Measurements from ENCODE around the gene FBXO5. TPM values are rescaled to one million over a fixed set of nuclear protein-coding genes. Genes with fewer than 3 reads are reported as not detected.
A peak's percentile ranks its signal among the peaks of the same experiment; 100 is the strongest.

The FBXO5 gene
- total RNA-seq, 1 donor from 2014 or later = 7.3 TPM

DNA sequence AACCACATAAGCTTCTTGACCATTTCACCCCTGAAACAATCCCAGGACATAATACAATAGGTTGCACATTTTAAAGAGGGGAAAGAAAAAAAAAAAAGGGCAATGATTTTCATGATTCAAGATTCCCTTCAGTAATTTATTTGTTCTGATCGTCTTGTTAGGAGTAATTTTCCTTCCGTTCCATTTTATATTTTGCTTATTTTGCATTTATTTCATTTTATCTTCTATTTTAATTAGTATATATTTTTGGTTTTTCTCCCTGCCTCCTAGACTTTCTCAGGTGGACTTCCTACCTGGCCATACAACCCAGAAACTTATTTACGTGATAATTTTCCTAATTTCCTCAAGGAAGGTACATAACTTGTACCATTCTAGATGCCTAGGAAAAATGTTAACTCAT is 32.6 kb downstream of the FBXO5 start:
- Mint-ChIP-seq H3K27ac (ENCODE audit: unreplicated experiment) (no peak overlapping the region), H3K27me3 (ENCODE audit: low read depth) (peaks cover 15% of the 10 kb centered on the region), H3K9me3 (ENCODE audit: low read depth) (no peaks in the 10 kb centered on the region), H3K4me3 (ENCODE audit: unreplicated experiment) (no peak overlapping the region), H3K4me1 (ENCODE audit: low read depth) (peaks cover 7% of the 10 kb centered on the region), H3K36me3 (ENCODE audit: low read depth) (no peaks in the 10 kb centered on the region)
- TF ChIP-seq, protein P1, sequence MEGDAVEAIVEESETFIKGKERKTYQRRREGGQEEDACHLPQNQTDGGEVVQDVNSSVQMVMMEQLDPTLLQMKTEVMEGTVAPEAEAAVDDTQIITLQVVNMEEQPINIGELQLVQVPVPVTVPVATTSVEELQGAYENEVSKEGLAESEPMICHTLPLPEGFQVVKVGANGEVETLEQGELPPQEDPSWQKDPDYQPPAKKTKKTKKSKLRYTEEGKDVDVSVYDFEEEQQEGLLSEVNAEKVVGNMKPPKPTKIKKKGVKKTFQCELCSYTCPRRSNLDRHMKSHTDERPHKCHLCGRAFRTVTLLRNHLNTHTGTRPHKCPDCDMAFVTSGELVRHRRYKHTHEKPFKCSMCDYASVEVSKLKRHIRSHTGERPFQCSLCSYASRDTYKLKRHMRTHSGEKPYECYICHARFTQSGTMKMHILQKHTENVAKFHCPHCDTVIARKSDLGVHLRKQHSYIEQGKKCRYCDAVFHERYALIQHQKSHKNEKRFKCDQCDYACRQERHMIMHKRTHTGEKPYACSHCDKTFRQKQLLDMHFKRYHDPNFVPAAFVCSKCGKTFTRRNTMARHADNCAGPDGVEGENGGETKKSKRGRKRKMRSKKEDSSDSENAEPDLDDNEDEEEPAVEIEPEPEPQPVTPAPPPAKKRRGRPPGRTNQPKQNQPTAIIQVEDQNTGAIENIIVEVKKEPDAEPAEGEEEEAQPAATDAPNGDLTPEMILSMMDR (IDR thresholded peaks at IDR 0.05) = no peak
- DNase-seq (ENCODE audit: low spot score) = no peak

DNA sequence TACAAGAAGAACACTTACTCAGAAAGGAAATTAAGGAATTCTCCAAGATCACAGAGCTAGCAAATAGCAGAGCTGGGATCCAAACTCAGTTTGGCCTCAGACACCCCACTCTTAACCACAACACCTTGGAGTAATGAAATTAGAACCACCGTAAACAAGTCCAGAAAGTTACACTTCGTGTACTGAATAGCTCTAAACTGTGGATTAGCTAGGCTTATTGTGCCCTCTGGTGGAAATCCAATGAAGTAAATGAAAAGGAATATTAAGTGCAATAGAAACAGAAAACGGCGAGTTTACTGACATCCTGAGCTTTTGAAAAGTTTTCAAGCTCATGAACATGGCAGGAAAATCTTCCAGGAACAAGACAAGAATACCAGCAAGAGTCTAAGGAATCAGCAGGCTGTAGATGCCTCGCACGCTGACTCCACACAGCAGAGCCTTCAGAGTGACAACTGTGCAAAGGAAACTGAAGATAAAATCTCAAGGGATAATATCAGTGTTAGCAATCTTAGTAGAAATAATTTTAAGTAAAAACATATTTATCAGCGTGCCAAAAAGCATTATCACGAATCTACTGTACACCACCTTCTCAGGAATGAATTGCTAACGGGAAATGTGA is 34.6 kb downstream of the FBXO5 start:
- Mint-ChIP-seq H3K36me3 (ENCODE audit: low read depth) (no peaks in the 10 kb centered on the region), H3K9me3 (ENCODE audit: low read depth) (no peaks in the 10 kb centered on the region), H3K27ac (ENCODE audit: unreplicated experiment) (no peak overlapping the region), H3K4me3 (ENCODE audit: unreplicated experiment) (no peak overlapping the region), H3K4me1 (ENCODE audit: low read depth) (peaks cover 7% of the 10 kb centered on the region), H3K27me3 (ENCODE audit: low read depth) (peaks cover 27% of the 10 kb centered on the region)
- no peak for DNase-seq (ENCODE audit: low spot score)
- TF ChIP-seq, protein P1 (IDR thresholded peaks at IDR 0.05) = peak; percentile 89

DNA sequence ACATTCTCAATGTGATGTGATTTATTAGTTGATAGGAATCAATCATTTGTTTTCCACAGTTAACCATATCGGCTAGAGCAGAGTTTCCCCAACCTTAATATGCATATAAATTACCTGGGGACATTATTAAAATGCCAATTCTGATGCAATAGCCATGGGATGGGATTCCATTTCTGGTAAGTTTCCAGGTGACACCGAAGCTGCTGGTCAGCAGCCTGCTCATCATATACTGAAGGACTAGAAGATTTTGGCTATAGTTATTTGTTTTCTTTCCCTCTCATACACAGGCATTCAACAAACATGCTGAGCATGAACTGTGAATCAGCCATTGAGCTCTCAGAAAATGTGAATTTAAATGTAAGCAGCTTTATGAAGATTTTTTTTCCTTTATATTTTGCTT is 35.8 kb downstream of the FBXO5 start:
- Mint-ChIP-seq H3K4me1 (ENCODE audit: low read depth) (peaks cover 7% of the 10 kb centered on the region), H3K4me3 (ENCODE audit: unreplicated experiment) (no peak overlapping the region), H3K27ac (ENCODE audit: unreplicated experiment) (no peak overlapping the region), H3K27me3 (ENCODE audit: low read depth) (peaks cover 36% of the 10 kb centered on the region), H3K36me3 (ENCODE audit: low read depth) (no peaks in the 10 kb centered on the region), H3K9me3 (ENCODE audit: low read depth) (no peaks in the 10 kb centered on the region)
- no peak for DNase-seq (ENCODE audit: low spot score)
- TF ChIP-seq, protein P1 (IDR thresholded peaks at IDR 0.05) = no peak

DNA sequence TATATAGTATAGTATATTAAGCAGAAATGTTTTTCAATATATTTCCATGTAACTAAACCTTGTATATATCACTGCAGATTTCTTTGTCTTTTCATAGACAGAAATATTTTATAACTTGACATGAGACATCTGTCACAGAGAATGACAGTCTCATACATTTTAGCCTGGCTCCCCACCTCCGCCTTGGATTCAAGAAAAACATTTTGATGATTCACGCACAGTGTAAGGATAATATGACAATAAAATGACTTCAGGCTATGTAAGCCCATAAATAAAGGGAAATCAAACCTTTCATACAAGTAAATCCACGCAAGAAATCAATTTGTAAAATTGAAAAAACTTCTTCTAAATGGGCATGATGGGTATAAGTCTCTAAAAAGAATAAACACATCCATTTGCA is 36.4 kb downstream of the FBXO5 start:
- Mint-ChIP-seq H3K9me3 (ENCODE audit: low read depth) (no peaks in the 10 kb centered on the region), H3K36me3 (ENCODE audit: low read depth) (no peaks in the 10 kb centered on the region), H3K4me1 (ENCODE audit: low read depth) (peaks cover 7% of the 10 kb centered on the region), H3K4me3 (ENCODE audit: unreplicated experiment) (no peak overlapping the region), H3K27ac (ENCODE audit: unreplicated experiment) (no peak overlapping the region), H3K27me3 (ENCODE audit: low read depth) (peaks cover 40% of the 10 kb centered on the region)
- TF ChIP-seq, protein P1 (IDR thresholded peaks at IDR 0.05) = no peak
- no peak for DNase-seq (ENCODE audit: low spot score)

DNA sequence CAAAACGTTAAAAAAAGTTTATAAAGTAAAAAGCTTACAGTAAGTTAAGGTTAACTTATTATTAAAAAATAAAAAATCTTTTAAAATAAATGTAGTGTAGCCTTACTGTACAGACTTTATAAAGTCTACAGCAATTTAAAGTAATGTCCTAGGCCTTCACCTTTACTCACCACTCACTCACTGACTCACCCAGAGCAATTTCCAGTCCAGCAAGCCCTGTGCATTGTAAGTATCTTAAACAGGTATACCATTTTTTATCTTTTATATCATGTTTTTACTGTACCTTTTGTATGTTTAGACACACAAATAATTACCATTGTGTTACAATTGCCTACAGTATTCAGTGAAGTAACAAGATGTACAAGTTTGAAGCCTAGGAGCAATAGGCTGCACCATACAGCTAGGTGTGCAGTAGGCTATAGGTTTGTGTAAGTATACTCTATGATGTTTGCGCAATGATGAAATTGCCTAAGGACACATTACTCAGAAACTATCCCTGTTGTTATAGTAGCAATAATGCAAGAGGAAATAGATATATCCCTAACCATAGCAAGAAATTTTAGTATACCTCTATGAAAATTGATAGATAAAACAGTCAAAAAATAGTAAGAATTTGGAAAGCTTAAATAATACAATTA is 39.5 kb downstream of the FBXO5 start:
- H3K4me3 Mint-ChIP-seq (ENCODE audit: unreplicated experiment) = no peak overlapping the region
- TF ChIP-seq, protein P1 (IDR thresholded peaks at IDR 0.05) = no peak
- H3K27ac Mint-ChIP-seq (ENCODE audit: unreplicated experiment) = no peak overlapping the region
- H3K27me3 Mint-ChIP-seq (ENCODE audit: low read depth) = peaks cover 48% of the 10 kb centered on the region
- no peaks in the 10 kb centered on the region for H3K9me3 Mint-ChIP-seq (ENCODE audit: low read depth)
- no peaks in the 10 kb centered on the region for H3K36me3 Mint-ChIP-seq (ENCODE audit: low read depth)
- H3K4me1 Mint-ChIP-seq (ENCODE audit: low read depth) = peaks cover 6% of the 10 kb centered on the region
- no peak for DNase-seq (ENCODE audit: low spot score)

Data from chondrocyte (in vitro differentiated cells).